ENCODE measurements around the gene TEK. TPM values are rescaled to one million over a fixed set of nuclear protein-coding genes. Genes with fewer than 3 reads are reported as not detected.
A peak's percentile ranks its signal among the peaks of the same experiment; 100 is the strongest.

TEK gene
- total RNA-seq, 2 donors from 2014 or later, result 2.4 to 4.9 TPM

DNA sequence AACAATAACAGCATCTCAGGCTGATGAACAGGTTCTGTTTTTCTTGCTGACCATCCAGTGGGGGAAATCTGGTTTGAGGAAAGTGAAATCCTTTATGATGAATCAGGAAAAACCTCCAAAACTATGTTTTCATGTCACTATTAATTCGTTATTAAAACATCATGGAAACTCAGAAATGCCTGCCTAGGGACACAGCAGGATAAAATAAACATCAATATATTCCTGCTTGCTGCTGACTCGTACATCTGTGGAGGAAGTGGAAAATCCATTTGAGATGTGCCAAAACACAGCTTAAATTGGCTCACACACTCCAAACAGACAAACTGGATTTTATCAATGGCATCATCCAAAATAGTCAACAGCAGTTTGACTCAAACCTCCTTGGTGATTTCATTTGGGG is 53.0 kb downstream of the TEK start:
- Mint-ChIP-seq H3K36me3 (ENCODE audit: low read depth) (no peaks in the 10 kb centered on the region), H3K27me3 (ENCODE audit: insufficient read depth) (no peaks in the 10 kb centered on the region), H3K4me1 (peaks cover 2% of the 10 kb centered on the region), H3K4me3 (no peak overlapping the region), H3K27ac (no peak overlapping the region), H3K9me3 (no peaks in the 10 kb centered on the region)
- H3K9me3 ChIP-seq (ENCODE audit: control insufficient read depth, low read length), result no peaks in the 10 kb centered on the region
- H3K4me3 ChIP-seq (ENCODE audit: low read length), result no peak overlapping the region
- H3K27me3 ChIP-seq (ENCODE audit: control insufficient read depth, insufficient read depth, low read length, poor library complexity, severe bottlenecking), result no peaks in the 10 kb centered on the region
- 80 to 81% methylated on average over 1 to 2 of the region's 2 CpGs for WGBS, 2 experiments (ENCODE audit: insufficient coverage in 1 of 2, insufficient read length in 1 of 2)
- DNase-seq, result no peak
- TF ChIP-seq, protein P1, sequence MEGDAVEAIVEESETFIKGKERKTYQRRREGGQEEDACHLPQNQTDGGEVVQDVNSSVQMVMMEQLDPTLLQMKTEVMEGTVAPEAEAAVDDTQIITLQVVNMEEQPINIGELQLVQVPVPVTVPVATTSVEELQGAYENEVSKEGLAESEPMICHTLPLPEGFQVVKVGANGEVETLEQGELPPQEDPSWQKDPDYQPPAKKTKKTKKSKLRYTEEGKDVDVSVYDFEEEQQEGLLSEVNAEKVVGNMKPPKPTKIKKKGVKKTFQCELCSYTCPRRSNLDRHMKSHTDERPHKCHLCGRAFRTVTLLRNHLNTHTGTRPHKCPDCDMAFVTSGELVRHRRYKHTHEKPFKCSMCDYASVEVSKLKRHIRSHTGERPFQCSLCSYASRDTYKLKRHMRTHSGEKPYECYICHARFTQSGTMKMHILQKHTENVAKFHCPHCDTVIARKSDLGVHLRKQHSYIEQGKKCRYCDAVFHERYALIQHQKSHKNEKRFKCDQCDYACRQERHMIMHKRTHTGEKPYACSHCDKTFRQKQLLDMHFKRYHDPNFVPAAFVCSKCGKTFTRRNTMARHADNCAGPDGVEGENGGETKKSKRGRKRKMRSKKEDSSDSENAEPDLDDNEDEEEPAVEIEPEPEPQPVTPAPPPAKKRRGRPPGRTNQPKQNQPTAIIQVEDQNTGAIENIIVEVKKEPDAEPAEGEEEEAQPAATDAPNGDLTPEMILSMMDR (conservative IDR thresholded peaks at IDR 0.05), result no peak
- H3K9ac ChIP-seq (ENCODE audit: extremely low read depth, low read length, poor library complexity, severe bottlenecking), result no peak overlapping the region
- H3K36me3 ChIP-seq (ENCODE audit: control insufficient read depth, insufficient read depth, low read length), result no peaks in the 10 kb centered on the region
- no peaks in the 10 kb centered on the region for H3K4me1 ChIP-seq (ENCODE audit: control insufficient read depth, insufficient read depth, low read length)
- no peak overlapping the region for H3K27ac ChIP-seq (ENCODE audit: low read depth, low read length)

DNA sequence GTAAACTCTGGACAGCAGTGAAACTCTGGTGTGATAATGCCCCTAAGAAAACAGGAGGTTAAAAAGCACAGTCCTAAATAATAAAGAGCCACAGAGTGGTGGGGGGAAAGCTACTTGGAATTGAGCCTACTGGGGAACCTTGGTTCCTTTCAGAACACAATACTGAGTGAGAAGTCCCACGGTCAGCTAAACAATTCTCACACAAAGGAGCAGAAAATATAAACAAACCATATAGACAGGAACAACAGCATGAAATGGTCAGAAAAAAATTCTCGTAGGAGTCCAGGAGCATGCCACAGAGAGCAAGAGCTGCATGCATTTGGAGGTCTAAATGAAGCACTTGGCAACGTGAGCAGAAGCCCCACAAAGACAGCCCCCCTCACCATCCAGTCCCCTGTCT is 56.0 kb downstream of the TEK start:
- no peaks in the 10 kb centered on the region for H3K36me3 ChIP-seq (ENCODE audit: control insufficient read depth, insufficient read depth, low read length)
- no peak overlapping the region for H3K9ac ChIP-seq (ENCODE audit: extremely low read depth, low read length, poor library complexity, severe bottlenecking)
- TF ChIP-seq, protein P1 (conservative IDR thresholded peaks at IDR 0.05), result no peak
- peaks cover 2% of the 10 kb centered on the region for H3K4me1 Mint-ChIP-seq
- H3K27ac ChIP-seq (ENCODE audit: low read depth, low read length), result peak overlapping the region; percentile 68
- H3K4me1 ChIP-seq (ENCODE audit: control insufficient read depth, insufficient read depth, low read length), result no peaks in the 10 kb centered on the region
- no peak overlapping the region for H3K4me3 ChIP-seq (ENCODE audit: low read length)
- peaks cover 4% of the 10 kb centered on the region for H3K9me3 Mint-ChIP-seq
- no peak overlapping the region for H3K27ac Mint-ChIP-seq
- no peaks in the 10 kb centered on the region for H3K36me3 Mint-ChIP-seq (ENCODE audit: low read depth)
- no peaks in the 10 kb centered on the region for H3K9me3 ChIP-seq (ENCODE audit: control insufficient read depth, low read length)
- H3K4me3 Mint-ChIP-seq, result no peak overlapping the region
- H3K27me3 Mint-ChIP-seq (ENCODE audit: insufficient read depth), result no peaks in the 10 kb centered on the region
- 89 to 90% methylated on average over 2 to 3 of the region's 3 CpGs for WGBS, 2 experiments (ENCODE audit: insufficient coverage in 1 of 2, insufficient read length in 1 of 2)
- no peaks in the 10 kb centered on the region for H3K27me3 ChIP-seq (ENCODE audit: control insufficient read depth, insufficient read depth, low read length, poor library complexity, severe bottlenecking)
- no peak for DNase-seq

- no peak overlapping the region for H3K4me3 ChIP-seq (ENCODE audit: low read length)
- Mint-ChIP-seq H3K36me3 (ENCODE audit: low read depth) (no peaks in the 10 kb centered on the region), H3K27ac (no peak overlapping the region), H3K27me3 (ENCODE audit: insufficient read depth) (no peaks in the 10 kb centered on the region), H3K4me3 (no peak overlapping the region), H3K4me1 (peaks cover 2% of the 10 kb centered on the region), H3K9me3 (peaks cover 4% of the 10 kb centered on the region)
- TF ChIP-seq, protein P1 (conservative IDR thresholded peaks at IDR 0.05), result peak; percentile 73
- 92 to 96% methylated on average over 10 of the region's 10 CpGs for WGBS, 2 experiments (ENCODE audit: insufficient coverage in 1 of 2, insufficient read length in 1 of 2)
- H3K9ac ChIP-seq (ENCODE audit: extremely low read depth, low read length, poor library complexity, severe bottlenecking), result no peak overlapping the region
- peak; percentile 73 for DNase-seq
- H3K27ac ChIP-seq (ENCODE audit: low read depth, low read length), result no peak overlapping the region
- no peaks in the 10 kb centered on the region for H3K4me1 ChIP-seq (ENCODE audit: control insufficient read depth, insufficient read depth, low read length)
- H3K9me3 ChIP-seq (ENCODE audit: control insufficient read depth, low read length), result no peaks in the 10 kb centered on the region
- H3K27me3 ChIP-seq (ENCODE audit: control insufficient read depth, insufficient read depth, low read length, poor library complexity, severe bottlenecking), result no peaks in the 10 kb centered on the region
- H3K36me3 ChIP-seq (ENCODE audit: control insufficient read depth, insufficient read depth, low read length), result no peaks in the 10 kb centered on the region
These were observed 56.6 kb downstream of the TEK start for GRCh38 chr9:27165670-27166069.
